GM18909 (cell line): ENCODE data around the gene MS4A18.

ENCODE experiments used
- ATAC-seq: cut with Tn5 transposase; IDR thresholded peaks from one replicate; pipeline ENCODE4 v1.9.1; 2021; ENCODE audit warnings: mild to moderate bottlenecking; ENCODE audit not compliant: unreplicated experiment, poor library complexity

MS4A18 gene

DNA sequence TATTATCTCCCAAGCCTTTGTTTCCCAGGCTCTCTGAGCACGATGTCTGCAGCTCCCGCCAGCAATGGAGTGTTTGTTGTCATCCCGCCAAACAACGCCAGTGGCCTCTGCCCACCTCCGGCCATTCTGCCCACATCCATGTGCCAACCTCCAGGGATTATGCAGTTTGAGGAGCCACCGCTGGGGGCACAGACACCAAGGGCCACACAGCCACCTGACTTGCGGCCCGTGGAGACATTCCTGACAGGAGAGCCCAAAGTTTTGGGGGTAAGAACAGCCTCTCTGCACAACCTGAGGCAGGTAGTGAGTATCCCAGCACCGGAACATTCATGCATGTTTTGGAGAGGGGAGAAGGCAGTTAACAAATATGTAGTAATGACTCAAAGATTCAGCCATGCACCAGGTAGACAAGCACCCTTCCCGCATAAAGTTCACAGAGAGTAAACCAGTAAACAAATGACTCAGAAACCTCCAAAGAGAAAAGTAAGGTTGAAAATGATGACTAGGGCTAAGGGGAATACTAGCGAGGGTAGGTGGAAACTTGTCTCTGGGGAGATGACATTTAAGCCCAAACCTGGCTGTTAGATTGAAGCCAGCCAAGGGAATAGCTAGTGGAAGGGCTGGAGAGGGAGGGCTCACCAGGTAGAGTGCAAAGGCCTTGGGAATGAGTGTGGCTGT, 39.3 kb downstream of the MS4A18 start:
- ATAC-seq: no peak

DNA sequence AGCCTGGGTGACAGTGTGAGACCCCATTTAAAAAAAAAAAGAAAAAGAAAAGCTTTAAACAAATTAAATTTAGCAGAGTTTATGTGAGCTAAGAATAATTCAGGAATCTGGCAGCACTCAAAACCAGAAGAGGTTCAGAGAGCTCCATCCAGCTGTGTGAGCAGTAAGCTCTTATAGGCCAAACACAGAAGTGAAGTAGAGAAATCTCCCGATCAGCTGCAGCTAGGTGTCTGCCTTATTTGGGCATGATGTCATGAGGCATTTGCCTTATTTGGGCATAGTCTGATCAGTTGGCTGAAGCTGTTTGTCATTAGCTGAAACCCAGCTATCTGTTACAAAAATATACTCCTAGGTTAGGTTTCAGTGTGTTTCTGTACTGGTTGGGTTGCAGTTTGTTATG, 40.4 kb downstream of the MS4A18 start:
- ATAC-seq: peak; percentile 52

GRCh38 chr11:60765355-60765754, 40.8 kb downstream of the MS4A18 start:
- no peak for ATAC-seq

- no peak for ATAC-seq
These were observed 42.0 kb downstream of the MS4A18 start for GRCh38 chr11:60766547-60766946.

- no peak for ATAC-seq
These were observed 42.9 kb downstream of the MS4A18 start for GRCh38 chr11:60767388-60767811.

GRCh38 chr11:60768202-60768601, 43.7 kb downstream of the MS4A18 start:
- no peak for ATAC-seq

GRCh38 chr11:60769273-60769672, 44.8 kb downstream of the MS4A18 start:
- ATAC-seq: no peak

DNA sequence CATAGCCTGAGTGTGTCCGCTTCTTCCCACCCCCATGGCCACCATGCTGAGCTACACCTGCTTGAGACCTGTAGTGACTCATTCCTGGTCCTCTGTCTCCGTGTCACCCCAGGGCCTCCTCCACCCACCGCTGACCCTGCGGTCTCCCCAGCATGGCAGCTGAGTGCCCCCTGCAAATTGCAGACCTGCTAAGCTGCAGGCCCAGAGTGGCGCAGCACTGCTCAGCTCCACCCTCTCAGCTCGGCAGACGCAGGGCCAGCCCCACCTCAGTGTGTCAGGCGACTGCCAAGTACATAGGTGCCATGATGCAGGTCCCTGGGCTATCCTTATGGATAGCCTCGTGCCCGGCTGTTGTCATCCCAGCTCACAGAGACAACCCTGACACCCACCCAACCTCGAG, 45.3 kb downstream of the MS4A18 start:
- ATAC-seq: no peak

DNA sequence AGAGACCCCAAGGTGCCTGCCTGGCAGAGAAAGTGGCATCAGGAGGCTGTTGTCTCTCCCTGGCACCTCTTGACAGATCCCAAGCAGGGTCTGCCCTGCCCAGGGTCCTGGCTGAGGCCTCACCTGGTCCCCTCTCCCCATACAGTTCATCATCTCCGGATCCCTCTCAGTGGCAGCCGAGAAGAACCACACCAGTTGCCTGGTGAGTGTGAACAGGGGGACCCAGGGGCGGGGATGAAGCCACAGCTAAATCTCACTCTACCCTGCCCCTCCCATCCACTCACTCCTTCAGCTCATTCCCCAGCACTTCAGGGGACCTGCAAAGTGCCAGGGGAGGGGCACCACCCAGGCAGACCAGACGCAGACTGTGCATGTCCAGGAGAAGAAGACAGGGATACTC, 46.6 kb downstream of the MS4A18 start:
- no peak for ATAC-seq

- no peak for ATAC-seq
These were observed 47.5 kb downstream of the MS4A18 start for GRCh38 chr11:60771879-60772525.

- ATAC-seq: no peak
These were observed 48.1 kb downstream of the MS4A18 start for GRCh38 chr11:60772666-60773065.

GRCh38 chr11:60774726-60775125, 50.2 kb downstream of the MS4A18 start:
- ATAC-seq: no peak

- peak; percentile 85 for ATAC-seq
These were observed 51.0 kb downstream of the MS4A18 start for GRCh38 chr11:60775420-60775961.

DNA sequence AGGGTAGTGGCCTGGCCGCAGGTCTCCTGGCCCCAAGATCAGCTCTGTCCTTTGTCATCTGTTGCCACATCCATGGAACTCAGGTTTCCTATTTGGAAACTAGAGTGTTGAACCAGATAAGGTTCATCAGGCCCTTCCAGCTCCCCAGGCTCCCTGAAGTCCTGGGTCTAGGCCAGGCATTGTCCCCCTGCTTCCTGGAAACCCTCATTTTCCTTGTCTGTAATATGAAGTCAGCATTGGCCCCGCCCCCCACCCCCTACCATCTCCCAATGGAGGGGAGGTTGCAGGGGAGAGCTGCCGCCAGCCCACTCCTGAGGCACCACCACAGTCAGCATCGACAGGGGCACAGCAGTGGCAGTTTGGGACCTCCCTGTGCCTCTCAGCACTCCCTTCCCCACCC, 51.6 kb downstream of the MS4A18 start:
- ATAC-seq: no peak

DNA sequence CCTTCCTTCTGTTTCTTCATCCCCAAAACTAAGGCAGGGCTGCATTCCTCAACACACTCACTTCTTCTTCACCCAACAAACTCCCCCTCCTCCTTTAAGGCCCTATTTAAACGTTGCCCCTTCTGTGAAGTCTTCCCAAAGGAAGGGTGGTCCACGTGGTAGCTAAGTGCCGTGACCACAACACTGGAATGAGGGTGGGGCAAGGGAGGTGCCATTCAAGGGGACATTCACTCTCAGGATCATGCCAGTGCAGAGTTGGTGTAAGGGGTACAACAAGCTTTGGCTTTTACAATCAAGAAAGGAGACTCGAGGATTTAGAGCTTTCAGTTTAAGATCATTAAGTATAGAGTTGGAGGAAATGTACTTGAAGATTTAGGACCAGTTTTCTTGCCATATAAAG, 52.6 kb downstream of the MS4A18 start:
- no peak for ATAC-seq

DNA sequence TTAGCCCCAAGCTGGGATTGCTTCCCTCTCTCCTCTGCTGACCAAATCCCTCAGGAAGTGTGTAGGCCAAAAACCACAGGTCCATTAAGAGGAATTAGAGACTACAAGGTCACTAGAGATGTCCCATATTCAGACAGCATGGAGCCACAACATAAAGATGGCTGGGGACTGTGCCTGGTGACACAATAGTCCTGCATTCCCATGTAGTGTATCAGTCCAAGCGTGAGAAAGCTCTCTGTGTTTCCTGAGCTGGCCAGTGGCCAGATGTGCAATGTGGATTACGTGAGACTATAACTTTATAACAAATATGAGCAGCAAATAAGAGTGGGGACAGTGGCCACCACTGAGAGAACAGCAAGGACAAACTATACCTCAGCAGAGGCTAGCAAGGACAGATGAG, 53.1 kb downstream of the MS4A18 start:
- ATAC-seq: no peak

DNA sequence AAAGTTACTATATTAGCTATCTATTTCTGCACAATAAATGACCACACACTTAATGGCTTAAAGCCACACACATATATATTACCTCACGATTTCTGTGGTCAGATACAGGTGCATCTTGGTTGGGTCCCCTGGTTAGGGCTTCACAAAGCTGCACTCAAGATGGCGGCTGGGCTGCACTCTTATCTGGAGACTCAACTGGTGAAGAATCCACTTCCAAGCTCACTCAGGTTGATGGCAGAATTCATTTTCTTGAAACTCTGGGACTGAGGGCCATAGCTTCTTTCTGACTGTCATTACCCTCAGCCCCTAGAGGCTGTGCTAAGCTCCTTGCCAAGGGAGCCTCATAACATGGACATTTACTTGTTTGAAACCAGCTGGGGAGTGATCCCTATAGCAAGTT, 55.5 kb downstream of the MS4A18 start:
- no peak for ATAC-seq

- ATAC-seq: no peak
These were observed 56.3 kb downstream of the MS4A18 start for GRCh38 chr11:60780774-60781173.

DNA sequence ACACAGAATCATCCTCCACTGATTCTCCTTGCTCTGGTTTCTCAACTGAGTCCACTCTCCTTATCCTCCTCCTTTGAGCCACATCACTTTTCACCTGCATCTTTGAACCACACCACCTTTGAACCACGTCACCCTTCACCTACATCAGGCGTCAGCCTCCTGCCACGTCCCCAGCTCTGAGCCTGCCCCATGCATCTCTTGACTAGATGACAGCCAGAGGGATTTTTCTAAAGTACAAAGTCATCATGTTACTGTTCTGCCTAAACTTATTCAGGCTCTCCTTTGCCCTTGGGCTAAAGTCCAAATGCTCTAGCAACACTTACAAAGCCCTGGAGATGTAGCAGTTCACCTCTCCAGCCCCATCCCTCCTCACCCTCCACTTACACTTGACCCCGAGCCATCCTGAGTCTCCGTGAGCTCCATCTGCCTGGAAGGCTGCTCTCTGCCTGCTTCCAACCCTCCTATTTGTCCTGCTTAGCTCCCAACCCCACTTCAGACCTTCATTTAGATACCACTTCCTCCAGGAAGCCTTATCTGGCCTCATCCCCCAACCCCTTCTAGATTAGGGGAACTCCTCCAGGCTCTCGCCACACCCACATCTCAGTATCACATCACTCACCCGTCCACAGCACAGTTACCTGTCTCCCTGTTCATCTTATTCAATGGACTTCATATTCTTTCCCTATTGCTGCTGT, 56.9 kb downstream of the MS4A18 start:
- ATAC-seq: no peak

- no peak for ATAC-seq
These were observed 57.4 kb downstream of the MS4A18 start for GRCh38 chr11:60781981-60782316.

DNA sequence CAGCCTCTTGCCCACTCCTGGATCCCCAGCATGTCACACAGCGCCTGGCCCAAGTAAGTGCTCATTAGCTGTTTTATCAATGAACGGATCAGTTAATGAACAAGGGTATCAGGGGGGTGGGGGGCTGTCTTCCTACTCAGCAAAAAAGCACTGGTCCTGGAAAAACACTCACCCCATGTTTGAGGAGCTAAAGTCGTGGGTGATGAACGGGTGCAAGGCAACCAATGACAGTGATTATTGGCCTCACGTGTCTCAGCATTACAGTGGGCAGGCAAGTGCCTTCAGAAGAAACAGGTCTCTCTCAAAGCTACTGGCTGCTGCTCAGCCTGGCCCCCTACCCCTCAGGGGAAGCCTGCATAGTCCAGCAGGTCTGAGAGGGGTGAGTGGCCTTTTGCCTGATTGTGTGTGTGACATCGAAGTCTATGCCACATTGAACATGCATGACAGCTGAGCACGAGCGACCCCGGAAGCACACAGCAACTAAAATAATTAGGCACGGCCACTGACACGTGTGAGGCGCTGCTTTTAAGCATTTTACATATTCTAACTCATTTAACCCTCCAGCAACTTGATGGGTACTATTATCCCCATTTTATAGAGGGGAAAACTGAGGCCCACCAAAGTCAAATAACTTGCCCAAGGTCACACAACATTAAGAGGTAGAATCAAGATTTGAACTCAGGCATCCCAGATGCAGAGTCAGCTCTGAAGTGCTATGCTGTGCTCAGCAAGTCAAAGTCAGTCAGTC, 58.0 kb downstream of the MS4A18 start:
- ATAC-seq: no peak
